Endothelial cell of umbilical vein (primary cell): Measurements from ENCODE around the gene CCT4.

ENCODE experiments used
- EZH2 ChIP-seq: IDR thresholded peaks from 2 replicates; pipeline ENCODE4 v1.6.1; 2012; ENCODE audit warnings: borderline replicate concordance, low read depth, mild to moderate bottlenecking, moderate library complexity, low read length, inconsistent platforms; ENCODE audit not compliant: severe bottlenecking
- POLR2A ChIP-seq: IDR thresholded peaks from 2 replicates; pipeline ENCODE4 v1.6.1; 2012; ENCODE audit warnings: low read depth, mild to moderate bottlenecking, control low read depth, low read length
- POLR2AphosphoS5 ChIP-seq: IDR thresholded peaks from 2 replicates; pipeline ENCODE4 v1.6.1; 2012; ENCODE audit warnings: low read depth, mild to moderate bottlenecking, control low read depth, low read length, moderate library complexity; ENCODE audit not compliant: insufficient read depth
- TF ChIP-seq, protein P1 (sequence below), 2 donors: IDR thresholded peaks; 1 replicate in 1 of 2; 2 replicates in 1 of 2; pipeline ENCODE4 v1.5.1; 2011; ENCODE audit warnings: low read length in 2 of 2, mild to moderate bottlenecking in 2 of 2, moderate library complexity in 2 of 2, control low read depth in 1 of 2, inconsistent platforms in 1 of 2, low read depth in 1 of 2; ENCODE audit not compliant: insufficient read depth in 1 of 2; ENCODE audit errors: extremely low read depth in 1 of 2
- TF ChIP-seq, protein P2 (sequence below): IDR thresholded peaks from 2 replicates; pipeline ENCODE4 v1.6.1; 2011; ENCODE audit not compliant: insufficient read depth, insufficient read length

DNA sequence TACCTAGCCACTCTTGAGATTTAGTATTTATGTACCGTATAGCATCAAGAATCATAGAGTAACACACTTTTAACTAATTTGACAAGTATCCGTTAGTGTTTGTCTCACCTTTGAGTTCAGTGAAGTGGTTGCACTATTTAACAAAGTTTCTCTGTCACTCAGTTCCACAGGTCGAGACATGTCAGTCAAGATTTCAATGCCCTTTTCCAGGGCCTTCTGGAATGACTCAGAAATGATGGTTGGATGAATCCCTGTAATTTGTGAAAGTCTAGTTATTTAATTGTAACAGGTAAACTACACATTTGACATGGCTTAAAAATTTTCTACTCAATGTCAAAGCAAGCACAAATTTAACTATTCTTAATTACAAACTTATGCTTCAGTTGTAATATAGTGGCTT is 9.7 kb downstream of the CCT4 start:
- TF ChIP-seq, protein P1, sequence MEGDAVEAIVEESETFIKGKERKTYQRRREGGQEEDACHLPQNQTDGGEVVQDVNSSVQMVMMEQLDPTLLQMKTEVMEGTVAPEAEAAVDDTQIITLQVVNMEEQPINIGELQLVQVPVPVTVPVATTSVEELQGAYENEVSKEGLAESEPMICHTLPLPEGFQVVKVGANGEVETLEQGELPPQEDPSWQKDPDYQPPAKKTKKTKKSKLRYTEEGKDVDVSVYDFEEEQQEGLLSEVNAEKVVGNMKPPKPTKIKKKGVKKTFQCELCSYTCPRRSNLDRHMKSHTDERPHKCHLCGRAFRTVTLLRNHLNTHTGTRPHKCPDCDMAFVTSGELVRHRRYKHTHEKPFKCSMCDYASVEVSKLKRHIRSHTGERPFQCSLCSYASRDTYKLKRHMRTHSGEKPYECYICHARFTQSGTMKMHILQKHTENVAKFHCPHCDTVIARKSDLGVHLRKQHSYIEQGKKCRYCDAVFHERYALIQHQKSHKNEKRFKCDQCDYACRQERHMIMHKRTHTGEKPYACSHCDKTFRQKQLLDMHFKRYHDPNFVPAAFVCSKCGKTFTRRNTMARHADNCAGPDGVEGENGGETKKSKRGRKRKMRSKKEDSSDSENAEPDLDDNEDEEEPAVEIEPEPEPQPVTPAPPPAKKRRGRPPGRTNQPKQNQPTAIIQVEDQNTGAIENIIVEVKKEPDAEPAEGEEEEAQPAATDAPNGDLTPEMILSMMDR (IDR thresholded peaks at IDR 0.05; ENCODE audit: extremely low read depth in 1 of 2, insufficient read depth in 1 of 2, low read depth in 1 of 2, low read length in 2 of 2) = no peak
- no peak for TF ChIP-seq POLR2A
- TF ChIP-seq EZH2 = no peak
- TF ChIP-seq, protein P2, sequence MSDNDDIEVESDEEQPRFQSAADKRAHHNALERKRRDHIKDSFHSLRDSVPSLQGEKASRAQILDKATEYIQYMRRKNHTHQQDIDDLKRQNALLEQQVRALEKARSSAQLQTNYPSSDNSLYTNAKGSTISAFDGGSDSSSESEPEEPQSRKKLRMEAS = no peak
- TF ChIP-seq POLR2AphosphoS5 = no peak
